ENCODE results near the gene GREB1.

Gene GREB1

DNA sequence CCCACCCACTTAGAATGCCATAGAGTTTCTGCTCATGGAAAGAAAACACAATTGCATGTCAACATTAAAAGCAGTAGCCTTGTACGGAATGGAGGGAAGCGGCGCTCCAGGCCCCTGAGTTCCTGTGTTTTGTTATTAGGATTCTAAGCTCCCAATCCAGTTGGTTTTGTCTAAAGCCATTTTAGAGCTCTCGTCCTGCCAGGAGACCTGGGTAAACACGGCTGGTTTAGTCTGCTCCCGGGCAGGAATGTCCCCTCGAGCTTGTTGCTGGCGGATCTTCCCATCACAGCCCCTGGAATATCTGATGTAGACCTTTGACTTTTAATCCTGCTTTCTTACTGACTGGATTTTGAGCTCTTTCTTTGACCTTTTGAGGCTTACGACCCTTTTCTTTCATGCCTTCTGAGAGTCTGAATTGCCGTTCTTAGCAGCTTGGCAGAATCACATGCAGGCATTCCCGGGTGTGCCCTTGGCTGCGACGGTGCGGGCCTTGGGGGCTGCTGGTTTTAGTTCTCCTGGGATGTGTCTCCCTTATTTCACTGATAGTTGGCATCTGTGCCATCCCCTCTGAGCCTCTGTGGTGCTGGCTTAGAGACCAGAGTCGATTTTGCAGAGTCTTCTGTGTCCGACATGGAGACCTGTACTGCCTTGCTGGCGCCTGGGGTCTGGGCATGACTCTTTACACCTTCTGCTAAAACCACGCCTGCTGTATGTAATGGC is 25.4 kb downstream of the GREB1 start:
- no peak for DNase-seq (ENCODE audit: low spot score)

DNA sequence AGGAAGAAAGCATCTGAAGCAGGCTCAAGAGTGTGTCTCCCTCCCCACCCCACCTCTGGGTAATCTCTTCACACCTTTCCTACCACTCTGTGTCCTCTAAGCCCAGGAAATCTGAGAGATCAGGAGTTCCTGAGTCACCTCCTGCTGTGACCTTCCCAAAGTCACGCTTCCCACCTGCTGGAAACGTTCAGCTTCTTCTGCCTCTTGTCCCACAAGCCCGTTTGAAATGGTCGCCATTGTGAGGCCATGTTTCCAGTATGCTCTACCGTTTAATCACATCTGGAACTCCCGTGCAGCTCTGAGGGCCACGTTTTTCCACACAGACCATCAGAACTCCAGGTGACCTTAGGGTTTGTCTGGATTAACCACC is 25.9 kb downstream of the GREB1 start:
- DNase-seq (ENCODE audit: low spot score), result no peak

DNA sequence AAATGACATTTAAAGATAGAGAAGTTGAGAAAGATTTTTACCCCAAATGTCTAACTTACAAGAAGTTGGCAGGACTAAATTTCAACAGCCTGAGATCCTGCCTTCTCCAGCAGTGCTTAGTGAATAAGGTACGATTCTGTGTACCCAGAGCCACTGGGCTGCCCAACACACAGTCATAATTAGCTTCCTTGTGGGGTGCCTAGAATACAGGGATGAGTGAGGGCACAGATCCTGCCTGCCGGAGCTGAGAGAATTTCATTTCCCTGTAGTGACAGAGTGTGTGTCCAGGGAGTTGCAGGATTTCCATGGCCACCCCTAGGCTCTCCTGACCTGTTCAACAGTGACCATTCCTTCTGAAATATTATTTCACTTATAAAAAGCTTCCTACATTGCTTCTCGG is 27.0 kb downstream of the GREB1 start:
- DNase-seq (ENCODE audit: low spot score), result no peak

DNA sequence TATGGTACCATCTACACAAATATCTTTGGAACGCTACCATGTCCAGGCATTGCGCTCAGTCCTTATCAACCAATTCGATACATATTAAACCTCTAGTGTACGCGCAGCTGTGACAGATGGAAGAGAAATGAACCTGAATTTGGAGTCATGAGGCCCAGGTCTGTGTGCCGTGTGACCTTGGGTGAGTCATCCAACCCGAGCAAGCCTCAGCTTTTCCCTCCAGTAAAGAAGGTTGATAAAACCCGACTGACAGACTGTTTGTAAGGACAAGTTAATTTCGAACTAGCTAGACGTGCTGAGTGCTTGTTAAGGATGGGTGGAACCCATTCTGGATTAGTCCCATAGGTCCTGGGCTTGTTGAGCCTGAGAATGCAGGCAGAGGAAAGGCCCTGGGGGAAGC is 28.2 kb downstream of the GREB1 start:
- DNase-seq (ENCODE audit: low spot score), result no peak

DNA sequence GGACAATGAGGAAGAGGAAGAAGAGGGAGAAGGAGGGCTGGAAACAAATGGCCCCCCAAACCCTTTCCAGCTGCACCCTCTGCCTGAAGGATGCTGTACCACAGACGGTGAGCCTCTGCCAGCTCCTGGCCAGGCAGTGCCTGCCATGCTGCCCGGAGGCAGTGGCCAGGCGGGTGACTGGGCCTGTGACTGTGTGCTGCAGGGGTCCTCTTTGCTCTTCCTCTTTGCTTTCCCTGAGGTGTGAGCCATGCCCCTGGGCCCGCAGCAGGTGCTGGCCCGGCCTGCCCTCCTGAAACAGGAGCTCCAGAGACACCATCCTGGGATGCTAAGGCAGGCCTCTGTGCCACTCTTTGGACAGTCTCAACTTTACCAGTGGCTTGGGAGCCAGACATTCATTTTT is 28.6 kb downstream of the GREB1 start:
- DNase-seq (ENCODE audit: low spot score), result no peak

DNA sequence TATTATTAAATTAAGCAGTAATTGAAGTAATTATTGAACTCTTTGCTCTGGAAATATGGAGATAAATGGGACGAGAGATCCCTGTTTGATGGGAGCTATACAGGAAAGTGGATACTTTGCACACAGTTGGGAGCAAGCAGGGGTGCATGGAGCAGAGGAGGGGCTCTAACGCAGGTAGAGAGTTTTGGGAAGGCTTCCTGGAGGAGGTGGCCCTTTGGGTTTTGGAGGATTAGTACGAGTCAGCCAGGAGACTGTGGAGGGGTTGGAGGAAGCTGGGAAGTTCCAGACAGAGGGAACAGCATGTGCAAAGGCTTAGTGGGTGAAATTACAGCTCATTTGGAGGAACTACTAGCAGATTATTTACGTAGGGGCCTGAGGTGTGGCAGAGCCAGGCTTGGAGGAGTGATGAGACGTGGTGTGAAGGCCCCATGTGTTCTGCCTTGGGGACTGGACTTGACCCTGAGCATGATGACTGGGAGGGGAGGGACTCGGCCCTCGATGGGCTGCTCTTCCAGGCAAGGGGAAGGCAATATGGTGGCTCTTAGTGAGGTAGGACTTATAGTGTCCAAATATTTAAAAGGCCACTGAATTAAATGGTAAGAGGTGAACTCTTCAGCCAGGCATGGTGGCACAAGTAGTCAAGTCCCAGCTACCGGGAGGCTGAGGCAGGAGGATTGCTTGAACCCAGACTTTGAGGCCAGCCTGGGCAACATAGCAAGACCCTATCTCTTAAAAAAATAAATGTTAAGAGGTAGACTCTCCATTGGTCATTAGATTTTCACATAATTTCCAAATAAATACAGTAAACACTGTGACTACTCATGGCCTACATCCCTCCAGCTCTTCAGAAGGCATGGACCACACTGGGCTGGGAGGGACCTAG is 30.2 kb downstream of the GREB1 start:
- no peak for DNase-seq (ENCODE audit: low spot score)

DNA sequence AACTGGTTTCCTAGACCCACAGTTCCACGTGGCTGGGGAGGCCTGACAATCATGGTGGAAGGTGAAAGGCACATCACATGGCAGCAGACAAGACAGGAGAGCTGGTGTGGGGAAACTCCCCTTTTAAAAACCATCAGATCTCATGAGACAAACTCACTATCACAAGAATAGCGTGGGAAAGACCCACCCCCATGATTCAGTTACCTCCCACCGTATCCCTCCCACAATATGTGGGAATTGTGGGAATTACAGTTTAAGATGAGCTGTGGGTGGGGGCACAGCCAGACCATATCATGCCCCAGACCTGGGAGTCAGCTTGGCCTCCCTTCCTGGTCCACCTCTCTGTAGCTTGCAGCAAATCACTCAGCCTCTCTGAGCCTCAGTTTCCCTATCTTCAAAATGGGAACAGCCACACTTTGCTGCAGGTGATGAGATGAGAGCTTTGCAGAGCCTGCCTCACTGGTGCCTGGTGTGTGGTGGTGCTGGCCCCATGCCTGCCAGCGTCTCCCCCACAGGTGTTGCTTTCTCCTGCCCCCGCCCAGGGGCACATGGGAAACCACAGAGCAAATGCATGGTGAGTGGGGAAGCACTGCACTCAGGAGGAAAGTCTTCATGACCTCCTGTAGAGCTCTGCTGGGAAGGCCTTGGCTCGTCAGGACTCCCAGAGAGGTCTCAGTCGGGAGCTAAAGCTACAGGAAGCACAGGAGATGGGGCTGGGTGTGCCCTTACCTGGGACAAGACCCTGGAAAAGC is 31.1 kb downstream of the GREB1 start:
- no peak for DNase-seq (ENCODE audit: low spot score)

DNA sequence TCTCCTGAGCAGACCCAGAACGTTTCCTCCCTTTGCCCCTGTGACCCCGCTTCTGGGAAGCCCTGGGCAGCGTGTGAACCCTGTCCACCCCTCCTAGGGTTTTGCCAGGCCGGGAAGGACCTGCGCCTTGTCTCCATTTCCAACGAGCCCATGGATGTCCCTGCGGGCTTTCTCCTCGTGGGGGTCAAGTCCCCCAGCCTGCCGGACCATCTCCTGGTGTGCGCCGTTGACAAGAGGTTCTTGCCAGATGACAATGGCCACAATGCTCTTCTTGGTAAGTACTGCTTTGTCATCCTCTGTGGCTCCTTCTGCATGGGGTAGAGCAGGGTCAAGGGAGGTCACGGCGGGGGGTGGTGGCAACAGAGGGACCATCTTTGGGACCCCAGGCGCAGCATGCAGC is 32.5 kb downstream of the GREB1 start:
- DNase-seq (ENCODE audit: low spot score), result no peak

DNA sequence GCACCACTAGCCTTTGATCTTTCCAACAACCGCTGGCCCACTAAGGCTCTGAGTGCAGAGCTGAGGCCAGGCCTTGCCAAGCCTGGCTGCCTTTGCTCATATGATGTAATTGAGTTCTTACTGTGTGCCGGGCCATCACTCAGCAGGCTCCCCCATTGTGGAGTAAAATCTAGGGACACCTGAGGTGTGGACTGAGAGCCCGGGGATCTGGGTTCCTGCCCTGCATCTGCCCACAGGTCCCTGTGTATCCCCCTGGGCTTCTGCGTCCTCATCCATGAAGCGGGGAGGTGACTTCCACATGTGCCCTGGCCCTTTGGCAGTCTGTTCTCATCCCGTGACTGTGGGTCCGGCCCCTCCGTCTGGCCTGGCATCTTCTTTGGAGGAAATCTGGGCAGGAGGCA is 33.8 kb downstream of the GREB1 start:
- DNase-seq (ENCODE audit: low spot score), result no peak

DNA sequence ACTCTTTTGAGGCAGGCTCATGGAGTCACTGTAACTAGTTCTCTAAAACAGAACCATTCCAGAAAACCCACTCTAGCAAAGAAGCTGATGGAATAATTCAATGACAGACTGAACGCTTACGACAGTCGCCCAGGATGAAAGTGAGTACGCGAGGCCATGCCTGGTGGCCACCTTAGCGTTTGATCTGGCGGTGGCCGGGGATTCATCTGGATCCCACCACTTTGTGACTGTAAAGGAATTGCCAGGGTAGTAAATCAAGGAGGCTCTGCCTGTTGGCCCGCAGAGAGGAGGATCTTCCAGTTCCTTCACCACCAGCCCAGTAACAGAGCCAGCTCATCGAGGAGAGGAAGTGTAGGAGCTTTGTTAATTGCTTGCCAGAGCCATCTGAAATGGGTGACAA is 34.6 kb downstream of the GREB1 start:
- no peak for DNase-seq (ENCODE audit: low spot score)

DNA sequence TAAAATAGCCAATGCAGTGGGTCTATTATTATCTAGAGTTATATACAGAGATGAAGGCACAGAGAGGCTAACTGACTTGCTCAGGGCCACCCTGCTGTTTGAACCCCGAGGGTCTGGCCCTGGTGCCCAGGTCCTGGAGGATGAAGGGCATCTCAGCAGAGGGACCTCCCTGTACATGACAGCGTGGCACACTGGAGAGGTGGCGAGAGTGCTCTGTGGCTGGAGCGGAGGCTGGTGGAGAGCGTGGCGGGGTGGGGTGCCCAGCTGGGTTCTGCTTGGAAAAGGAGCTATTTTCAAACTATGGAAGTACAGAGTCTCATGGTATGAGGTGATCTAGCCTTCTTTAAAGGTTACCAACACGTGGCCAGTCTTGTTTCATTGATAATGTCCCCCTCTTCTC is 35.8 kb downstream of the GREB1 start:
- DNase-seq (ENCODE audit: low spot score), result no peak

DNA sequence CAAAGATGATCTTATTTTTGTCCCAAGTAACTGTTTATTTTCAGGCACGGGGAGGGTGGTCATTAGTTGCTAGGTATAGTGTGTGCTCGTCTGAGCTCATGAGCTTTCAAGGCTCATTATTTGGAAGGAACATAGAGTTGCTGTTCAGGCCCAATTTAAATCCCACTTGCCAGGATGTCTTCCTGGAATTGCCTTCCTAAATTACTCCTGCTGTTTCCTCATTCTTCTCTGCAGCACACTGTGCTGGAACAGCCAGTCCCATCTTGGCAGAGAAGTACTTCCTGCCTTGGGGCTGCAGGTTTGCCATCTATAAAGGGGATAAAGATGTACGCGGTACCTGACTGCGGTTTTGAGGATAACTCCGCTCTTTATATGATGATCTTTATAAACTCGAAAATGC is 37.3 kb downstream of the GREB1 start:
- no peak for DNase-seq (ENCODE audit: low spot score)

DNA sequence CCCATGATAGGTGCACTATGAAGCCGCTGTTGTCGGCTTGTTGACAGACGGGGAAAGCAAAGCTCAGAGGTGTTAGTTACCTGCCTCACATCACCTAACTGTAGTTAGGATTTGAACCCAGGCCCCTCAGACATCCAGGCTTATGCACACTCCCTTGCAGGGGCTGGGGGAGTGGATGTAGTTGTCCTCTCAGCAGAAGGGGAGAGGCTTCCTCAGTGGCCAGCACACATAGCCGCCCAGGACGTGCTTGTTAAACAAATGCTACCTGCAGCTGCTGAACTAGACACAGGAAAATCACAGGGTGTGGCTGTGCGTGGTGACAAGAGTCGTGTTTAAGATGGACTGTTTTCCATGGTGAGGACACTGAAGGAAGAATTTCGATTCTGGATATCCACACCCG is 39.2 kb downstream of the GREB1 start:
- DNase-seq (ENCODE audit: low spot score), result no peak

DNA sequence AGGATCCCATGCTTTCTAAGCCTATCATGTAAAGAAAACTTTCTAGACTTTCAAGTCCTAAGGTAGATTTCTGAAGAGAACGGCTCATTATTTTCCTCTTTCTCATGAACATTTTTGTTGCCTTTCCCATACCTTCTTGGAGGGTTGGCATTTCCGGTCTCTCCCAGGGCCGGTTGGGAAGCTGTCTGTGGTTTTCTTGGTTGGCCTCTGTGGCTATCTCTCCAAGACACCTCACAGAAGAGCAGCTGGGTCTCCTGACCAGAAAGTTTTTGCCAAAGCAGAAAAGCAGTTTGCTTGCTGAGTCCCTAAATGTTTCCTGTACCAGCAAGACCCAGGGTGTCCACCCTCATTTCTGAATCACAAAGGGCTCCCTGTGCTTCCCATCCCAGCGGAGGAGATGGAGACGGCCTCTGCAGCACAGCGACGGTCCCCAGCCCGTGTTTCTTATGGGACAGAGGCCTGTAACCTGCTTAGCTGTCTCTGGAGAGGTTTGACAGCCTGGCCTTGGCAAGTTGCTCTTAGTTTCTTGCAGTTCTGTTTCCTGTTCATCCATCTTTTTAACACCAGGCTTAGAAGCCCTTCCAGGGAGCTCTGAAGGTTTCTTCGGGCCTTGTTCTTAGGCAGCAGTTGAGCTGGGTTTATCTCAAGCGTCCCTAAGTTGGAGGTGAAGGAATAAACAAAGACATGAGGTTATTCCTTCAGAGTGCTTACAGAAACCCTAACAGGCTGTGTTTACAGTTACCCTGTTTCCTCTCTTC is 39.8 kb downstream of the GREB1 start:
- DNase-seq (ENCODE audit: low spot score), result no peak

DNA sequence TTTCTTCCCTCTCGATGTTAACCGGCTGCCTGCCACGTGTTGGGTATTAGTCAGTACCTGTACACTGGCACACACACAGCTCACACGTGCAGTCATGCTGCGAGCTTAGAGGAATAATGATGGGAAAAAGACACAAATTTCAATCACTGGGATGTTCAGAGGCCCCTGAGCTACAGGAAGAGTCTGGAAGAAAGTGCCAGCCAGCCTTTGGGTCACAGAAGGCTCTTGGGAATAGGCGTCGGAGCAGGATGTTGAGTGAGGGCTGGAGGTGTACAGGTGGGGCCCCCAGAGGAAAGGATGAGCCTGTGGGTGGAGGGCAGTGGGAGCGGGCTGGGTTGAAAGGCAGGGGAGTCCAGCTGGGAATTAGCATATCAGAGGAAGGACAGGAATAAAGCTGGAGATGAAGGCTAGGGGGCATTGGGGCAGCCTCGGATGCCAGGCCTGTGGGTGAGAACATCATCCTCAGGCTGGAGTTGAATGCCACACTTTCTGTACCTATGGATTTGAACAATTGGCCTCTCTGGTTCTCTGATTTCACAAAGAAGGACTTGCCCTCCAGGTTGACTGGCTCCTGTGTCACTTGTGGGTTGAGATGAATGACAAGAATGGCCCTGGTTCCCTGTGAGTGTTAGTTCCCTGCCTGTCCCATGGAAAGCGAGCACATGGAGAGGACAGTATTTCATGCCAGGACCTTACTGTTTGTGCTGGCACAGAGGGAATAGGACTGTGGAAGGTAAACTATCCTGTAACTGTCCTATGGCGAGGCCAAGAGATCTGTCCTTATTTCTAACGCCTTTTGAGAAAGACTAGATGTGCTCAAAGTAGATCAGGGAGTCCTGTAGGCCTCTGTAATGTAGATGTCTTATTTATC is 40.6 kb downstream of the GREB1 start:
- no peak for DNase-seq (ENCODE audit: low spot score)

DNA sequence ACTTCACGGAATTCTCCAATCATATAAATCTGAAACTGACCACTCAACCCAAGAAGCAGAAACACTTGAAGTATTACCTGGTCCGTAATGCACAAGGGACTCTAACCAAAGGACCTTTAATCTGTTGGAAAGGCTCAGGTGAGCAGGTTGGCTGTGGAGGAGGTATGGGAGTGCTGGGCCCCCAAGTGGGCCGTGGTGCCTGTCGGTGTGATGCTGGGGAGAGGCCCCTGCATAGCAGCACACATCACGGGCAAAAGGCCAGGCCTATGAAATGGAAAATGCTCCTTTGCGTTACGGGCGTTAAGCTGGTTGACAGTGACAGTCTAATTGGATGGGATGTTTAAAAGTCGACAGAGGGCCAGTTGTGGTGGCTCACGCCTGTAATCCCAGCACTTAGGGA is 42.6 kb downstream of the GREB1 start:
- no peak for DNase-seq (ENCODE audit: low spot score)

DNA sequence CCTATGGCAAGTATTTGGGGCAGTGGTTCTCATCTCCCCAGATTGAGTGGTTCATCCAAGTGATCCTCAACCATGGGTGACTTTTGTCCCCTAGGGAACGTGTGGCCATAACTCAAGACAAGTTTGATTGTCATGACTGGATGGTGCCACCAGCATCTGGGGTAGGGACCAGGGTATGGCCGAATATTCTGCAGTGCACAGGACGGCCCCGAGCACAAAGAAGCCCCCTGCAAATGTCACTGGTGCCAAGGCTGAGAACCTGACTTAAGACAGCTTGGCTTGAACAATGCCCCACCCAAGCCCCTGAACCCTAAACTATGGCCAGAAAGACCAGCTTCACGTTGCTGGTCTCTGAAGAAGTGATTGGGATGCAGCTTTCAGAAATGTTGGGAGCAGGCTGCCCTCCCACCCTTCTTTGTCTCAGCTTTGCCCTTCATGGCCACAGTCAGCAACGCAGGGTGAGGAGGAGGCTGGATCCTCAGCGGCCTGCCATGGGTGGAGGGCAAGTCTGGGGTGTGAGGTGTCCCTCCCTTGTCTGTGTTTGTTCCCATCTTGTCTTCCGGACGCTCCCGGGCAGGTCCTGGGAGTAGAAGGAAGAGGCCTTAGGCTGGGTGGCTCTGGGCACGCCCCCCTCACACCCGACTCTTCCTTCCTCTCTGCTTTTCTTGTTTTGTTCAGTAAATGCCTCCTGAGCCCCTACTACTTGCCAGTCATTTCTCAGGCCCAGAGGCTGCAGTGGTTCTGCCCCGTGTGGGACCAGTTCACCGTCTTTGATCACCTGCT is 43.4 kb downstream of the GREB1 start:
- no peak for DNase-seq (ENCODE audit: low spot score)

DNA sequence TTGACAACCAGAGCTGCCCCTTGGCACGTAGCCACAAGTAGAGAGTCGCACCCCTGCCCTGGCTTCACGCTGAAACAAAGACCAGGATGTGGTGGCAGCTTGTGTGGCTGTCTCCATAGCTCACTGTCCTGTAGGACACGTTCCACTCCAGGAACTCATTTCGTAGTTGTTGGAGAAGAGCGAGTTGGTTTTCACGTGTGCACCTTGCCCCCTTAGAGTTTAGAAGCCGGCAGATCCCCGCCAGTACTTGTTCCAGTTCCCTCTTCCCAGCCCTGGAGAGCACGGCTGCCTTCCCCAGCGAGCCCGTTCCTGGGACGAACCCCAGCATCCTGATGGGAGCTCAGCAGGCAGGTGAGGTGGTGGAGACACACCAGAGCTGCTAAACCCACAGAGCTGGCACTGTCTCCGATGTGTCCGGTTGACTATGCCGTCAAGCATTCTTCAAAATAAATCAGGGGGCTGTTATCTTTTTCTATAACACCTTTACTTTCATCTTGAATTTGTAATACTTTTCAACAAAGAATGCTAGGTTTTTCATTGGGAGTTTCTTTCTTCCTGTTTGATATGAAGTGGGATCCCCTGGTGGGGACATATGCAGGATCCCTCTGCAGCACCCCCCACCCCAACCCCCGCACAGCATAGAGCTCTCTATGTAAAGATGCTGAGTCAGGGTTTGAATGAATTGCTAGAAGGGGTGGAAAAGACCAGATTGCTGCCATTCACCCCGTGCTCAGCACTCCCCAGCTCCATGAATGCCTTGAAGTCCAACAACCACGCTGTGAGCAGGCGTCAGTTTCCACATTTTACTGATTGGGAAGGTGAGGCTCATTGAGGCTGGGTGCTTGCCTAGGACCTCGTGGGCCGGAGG is 44.5 kb downstream of the GREB1 start:
- no peak for DNase-seq (ENCODE audit: low spot score)

DNA sequence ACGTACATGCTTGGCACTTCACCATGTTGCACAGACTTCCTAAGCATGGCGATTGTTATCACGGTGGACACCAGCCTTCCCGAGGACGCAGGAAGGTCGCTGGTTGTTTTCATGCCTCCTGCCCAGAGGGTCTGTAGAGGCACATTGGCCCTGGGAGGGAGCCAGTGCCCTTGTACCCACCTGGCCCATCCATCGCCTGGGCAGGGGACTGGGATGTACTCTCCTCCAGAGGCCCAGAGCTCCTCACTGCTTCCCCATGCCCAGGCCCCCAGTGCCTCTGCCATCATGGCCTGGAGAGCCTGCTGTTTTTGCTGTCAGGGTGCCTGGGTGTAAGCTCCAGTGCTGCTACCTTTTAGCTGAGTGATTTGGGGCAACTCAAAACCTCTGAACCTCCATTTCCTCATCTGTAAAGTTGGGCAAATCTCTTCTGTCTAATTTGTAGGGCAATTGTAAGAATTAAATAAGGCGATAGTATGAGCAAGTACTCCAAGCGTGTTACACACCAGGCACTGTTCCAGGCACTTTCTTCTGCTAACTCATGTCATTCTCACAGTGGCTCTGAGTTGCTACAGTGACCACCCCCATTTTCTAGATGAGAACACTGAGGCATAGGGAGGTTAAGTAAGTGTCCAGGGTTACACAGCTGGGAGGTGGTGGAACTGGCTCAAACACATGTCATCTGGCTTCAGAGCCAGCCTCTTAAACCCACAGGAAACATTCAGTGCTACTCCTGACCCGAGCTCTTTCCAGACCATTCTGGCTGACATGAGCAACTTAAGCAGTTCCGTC is 45.3 kb downstream of the GREB1 start:
- no peak for DNase-seq (ENCODE audit: low spot score)
